GM19035 (cell line): ENCODE results near the gene DMD.

Source experiments
- ATAC-seq: cut with Tn5 transposase; IDR thresholded peaks from one replicate; pipeline ENCODE4 v1.9.1; 2021; ENCODE audit not compliant: unreplicated experiment

The DMD gene

GRCh38 chrX:31323658-31324057, 1887.7 kb downstream of the DMD start:
- peak; percentile 95 for ATAC-seq

- no peak for ATAC-seq
Observed at GRCh38 chrX:31320740-31321139, 1890.6 kb downstream of the DMD start.

GRCh38 chrX:31319586-31319985, 1891.8 kb downstream of the DMD start:
- no peak for ATAC-seq

GRCh38 chrX:31318866-31319265, 1892.5 kb downstream of the DMD start:
- no peak for ATAC-seq

- ATAC-seq = no peak
Observed at GRCh38 chrX:31316340-31316991, 1894.9 kb downstream of the DMD start.

GRCh38 chrX:31314921-31315320, 1896.4 kb downstream of the DMD start:
- no peak for ATAC-seq

GRCh38 chrX:31307952-31308351, 1903.4 kb downstream of the DMD start:
- ATAC-seq = no peak

GRCh38 chrX:31302573-31303075, 1908.7 kb downstream of the DMD start:
- no peak for ATAC-seq

GRCh38 chrX:31301941-31302340, 1909.4 kb downstream of the DMD start:
- no peak for ATAC-seq

GRCh38 chrX:31301203-31301602, 1910.1 kb downstream of the DMD start:
- no peak for ATAC-seq

GRCh38 chrX:31298916-31299315, 1912.4 kb downstream of the DMD start:
- ATAC-seq = no peak

- no peak for ATAC-seq
Observed at GRCh38 chrX:31297881-31298280, 1913.5 kb downstream of the DMD start.

- ATAC-seq = no peak
Observed at GRCh38 chrX:31294475-31294874, 1916.9 kb downstream of the DMD start.

GRCh38 chrX:31293409-31293808, 1917.9 kb downstream of the DMD start:
- no peak for ATAC-seq

- ATAC-seq = no peak
Observed at GRCh38 chrX:31291131-31291530, 1920.2 kb downstream of the DMD start.

- ATAC-seq = no peak
Observed at GRCh38 chrX:31287861-31288260, 1923.5 kb downstream of the DMD start.

- no peak for ATAC-seq
Observed at GRCh38 chrX:31280580-31280979, 1930.8 kb downstream of the DMD start.

- no peak for ATAC-seq
Observed at GRCh38 chrX:31279359-31279758, 1932.0 kb downstream of the DMD start.

GRCh38 chrX:31272472-31272775, 1938.9 kb downstream of the DMD start:
- no peak for ATAC-seq

GRCh38 chrX:31271615-31272471, 1939.5 kb downstream of the DMD start:
- ATAC-seq = no peak

- ATAC-seq = no peak
Observed at GRCh38 chrX:31269914-31270313, 1941.4 kb downstream of the DMD start.

- no peak for ATAC-seq
Observed at GRCh38 chrX:31268359-31268758, 1943.0 kb downstream of the DMD start.
